Measurements from ENCODE around the gene OASL.

Gene OASL

GRCh38 chr12:121038861-121039668, at the start of gene OASL:
TSS of gene OASL (minus strand) at chr12:121039246. CDS start at chr12:121038971, 275 bp downstream.
- no peak for TF ChIP-seq CTCF (IDR thresholded peaks at IDR 0.05; ENCODE audit: low read depth, low read length)
- DNase-seq (ENCODE audit: extremely low read depth, low read depth): peak; percentile 5

GRCh38 chr12:121088195-121088585, 49.1 kb upstream of the OASL start:
- TF ChIP-seq CTCF (IDR thresholded peaks at IDR 0.05; ENCODE audit: low read depth, low read length): no peak
- no peak for DNase-seq (ENCODE audit: extremely low read depth, low read depth)

- TF ChIP-seq CTCF (IDR thresholded peaks at IDR 0.05; ENCODE audit: low read depth, low read length): no peak
- DNase-seq (ENCODE audit: extremely low read depth, low read depth): no peak
These were observed 48.6 kb upstream of the OASL start for GRCh38 chr12:121087467-121088194.

GRCh38 chr12:121086781-121087295, 47.8 kb upstream of the OASL start:
- no peak for DNase-seq (ENCODE audit: extremely low read depth, low read depth)
- TF ChIP-seq CTCF (IDR thresholded peaks at IDR 0.05; ENCODE audit: low read depth, low read length): no peak

- DNase-seq (ENCODE audit: extremely low read depth, low read depth): no peak
- TF ChIP-seq CTCF (IDR thresholded peaks at IDR 0.05; ENCODE audit: low read depth, low read length): no peak
These were observed 46.7 kb upstream of the OASL start for GRCh38 chr12:121085506-121086353.

- no peak for TF ChIP-seq CTCF (IDR thresholded peaks at IDR 0.05; ENCODE audit: low read depth, low read length)
- DNase-seq (ENCODE audit: extremely low read depth, low read depth): no peak
These were observed 46.0 kb upstream of the OASL start for GRCh38 chr12:121085069-121085468.

All from AG09319 (cell line).